H9 (cell line): ENCODE measurements around the gene YTHDC1. TPM values are rescaled to one million over a fixed set of nuclear protein-coding genes. Genes with fewer than 3 reads are reported as not detected.

ENCODE experiments used
- DNase-seq: peaks from one replicate; pipeline ENCODE4 v3.0.0-alpha.2; 2017
- H2AFZ ChIP-seq: one replicate; pipeline ENCODE4 v1.6.1; 2013; ENCODE audit warnings: mild to moderate bottlenecking, low read length, control low read depth, moderate library complexity
- H2AK5ac ChIP-seq: 2 replicates; pipeline ENCODE4 v1.6.1; 2013; ENCODE audit warnings: low read length, control low read depth, mixed read lengths; ENCODE audit not compliant: insufficient read length
- H2BK120ac ChIP-seq: one replicate; pipeline ENCODE4 v1.6.1; 2013; ENCODE audit warnings: low read depth, mild to moderate bottlenecking, low read length, control low read depth, inconsistent platforms; ENCODE audit not compliant: poor library complexity, severe bottlenecking
- H2BK12ac ChIP-seq: 2 replicates; pipeline ENCODE4 v1.6.1; 2013; ENCODE audit warnings: low read length, control low read depth, mixed read lengths, low read depth; ENCODE audit not compliant: insufficient read length
- H2BK15ac ChIP-seq: 2 replicates; pipeline ENCODE4 v1.6.1; 2013; ENCODE audit warnings: low read depth, low read length, control low read depth
- H2BK20ac ChIP-seq: one replicate; pipeline ENCODE4 v1.6.1; 2013; ENCODE audit warnings: low read depth, mild to moderate bottlenecking, low read length, control low read depth, inconsistent platforms; ENCODE audit not compliant: poor library complexity, severe bottlenecking
- H2BK5ac ChIP-seq: 2 replicates; pipeline ENCODE4 v1.6.1; 2013; ENCODE audit warnings: low read length, control low read depth, mixed read lengths; ENCODE audit not compliant: insufficient read length
- H3K14ac ChIP-seq: 2 replicates; pipeline ENCODE4 v1.6.1; 2013; ENCODE audit warnings: low read length, control low read depth; ENCODE audit not compliant: insufficient read depth
- H3K18ac ChIP-seq: 2 replicates; pipeline ENCODE4 v1.6.1; 2013; ENCODE audit warnings: low read depth, mild to moderate bottlenecking, mixed read lengths, low read length, control low read depth; ENCODE audit not compliant: insufficient read length
- H3K23ac ChIP-seq: 2 replicates; pipeline ENCODE4 v1.6.1; 2013; ENCODE audit warnings: low read length, control low read depth, mixed read lengths, low read depth; ENCODE audit not compliant: insufficient read length
- H3K23me2 ChIP-seq: 2 replicates; pipeline ENCODE4 v1.6.1; 2013; ENCODE audit warnings: low read depth, mild to moderate bottlenecking, mixed read lengths, low read length, control low read depth; ENCODE audit not compliant: insufficient read length, poor library complexity, severe bottlenecking
- H3K27ac ChIP-seq: 2 replicates; pipeline ENCODE4 v1.5.1; 2013; ENCODE audit warnings: low read length, control low read depth, mixed read lengths, low read depth; ENCODE audit not compliant: insufficient read length
- H3K27me3 ChIP-seq: 2 replicates; pipeline ENCODE4 v1.6.1; 2013; ENCODE audit warnings: low read length, control low read depth, inconsistent platforms; ENCODE audit not compliant: insufficient read depth
- H3K4ac ChIP-seq: 2 replicates; pipeline ENCODE4 v1.6.1; 2013; ENCODE audit warnings: low read depth, mild to moderate bottlenecking, control low read depth, inconsistent platforms, low read length, moderate library complexity
- H3K4me1 ChIP-seq: 2 replicates; pipeline ENCODE4 v1.6.1; 2013; ENCODE audit warnings: low read length, control low read depth, inconsistent platforms; ENCODE audit not compliant: insufficient read depth
- H3K4me2 ChIP-seq: 2 replicates; pipeline ENCODE4 v1.6.1; 2013; ENCODE audit warnings: low read length, control low read depth, mixed read lengths; ENCODE audit not compliant: insufficient read length, insufficient read depth
- H3K56ac ChIP-seq: 2 replicates; pipeline ENCODE4 v1.6.1; 2013; ENCODE audit warnings: low read depth, mild to moderate bottlenecking, mixed read lengths, low read length, control low read depth; ENCODE audit not compliant: insufficient read length
- H3K79me1 ChIP-seq: 2 replicates; pipeline ENCODE4 v1.6.1; 2013; ENCODE audit warnings: low read depth, mild to moderate bottlenecking, moderate library complexity, low read length, control low read depth, inconsistent platforms; ENCODE audit not compliant: insufficient read depth, poor library complexity, severe bottlenecking
- H3K79me2 ChIP-seq: 2 replicates; pipeline ENCODE4 v1.6.1; 2013; ENCODE audit warnings: low read length, control low read depth, inconsistent platforms; ENCODE audit not compliant: insufficient read depth
- H3K9ac ChIP-seq: 2 replicates; pipeline ENCODE4 v1.6.1; 2013; ENCODE audit warnings: low read length, control low read depth, mixed read lengths; ENCODE audit not compliant: insufficient read length; ENCODE audit errors: extremely low read depth
- H3K9me3 ChIP-seq: one replicate; pipeline ENCODE4 v1.6.1; 2013; ENCODE audit warnings: low read depth, low read length, inconsistent platforms; ENCODE audit not compliant: control insufficient read depth
- H3T11ph ChIP-seq: one replicate; pipeline ENCODE4 v1.6.1; 2013; ENCODE audit warnings: mild to moderate bottlenecking, low read length, control low read depth, inconsistent platforms
- H4K20me1 ChIP-seq: one replicate; pipeline ENCODE4 v1.6.1; 2013; ENCODE audit not compliant: control insufficient read depth, insufficient read length, insufficient read depth
- H4K5ac ChIP-seq: 2 replicates; pipeline ENCODE4 v1.6.1; 2013; ENCODE audit warnings: low read depth, mild to moderate bottlenecking, mixed read lengths, low read length, control low read depth; ENCODE audit not compliant: insufficient read length
- H4K8ac ChIP-seq: replicated peaks from 2 replicates; pipeline ENCODE4 v1.6.1; 2013; ENCODE audit warnings: low read length, control low read depth, mixed read lengths, low read depth; ENCODE audit not compliant: insufficient read length
- H4K91ac ChIP-seq: 2 replicates; pipeline ENCODE4 v1.6.1; 2013; ENCODE audit warnings: low read depth, mild to moderate bottlenecking, moderate library complexity, mixed read lengths, low read length, control low read depth; ENCODE audit not compliant: insufficient read length
- H3K27ac Mint-ChIP-seq, 3 experiments: 2 replicates in 2 of 3; 3 replicates in 1 of 3; pipeline ENCODE4 v1.8.0; 2020 to 2021; ENCODE audit warnings: mixed read lengths in 3 of 3, mild to moderate bottlenecking in 1 of 3, moderate library complexity in 1 of 3
- H3K27me3 Mint-ChIP-seq: 2 replicates; pipeline ENCODE4 v1.8.0; 2021; ENCODE audit warnings: low read depth, mild to moderate bottlenecking, moderate library complexity, mixed read lengths
- H3K36me3 Mint-ChIP-seq, 3 experiments: 2 replicates in 2 of 3; 3 replicates in 1 of 3; pipeline ENCODE4 v1.8.0; 2020 to 2021; ENCODE audit warnings: low read depth in 3 of 3, mixed read lengths in 3 of 3; ENCODE audit not compliant: insufficient read depth in 1 of 3
- H3K4me1 Mint-ChIP-seq, 2 experiments: 2 replicates each; pipeline ENCODE4 v1.8.0; 2020; ENCODE audit warnings: mixed read lengths in 2 of 2
- H3K4me3 Mint-ChIP-seq, 2 experiments: 2 replicates in 1 of 2; 3 replicates in 1 of 2; pipeline ENCODE4 v1.8.0; 2020 to 2021; ENCODE audit warnings: mild to moderate bottlenecking in 2 of 2, mixed read lengths in 2 of 2, moderate library complexity in 1 of 2
- H3K9me3 Mint-ChIP-seq, 2 experiments: 2 replicates in 1 of 2; 3 replicates in 1 of 2; pipeline ENCODE4 v1.8.0; 2020; ENCODE audit warnings: mild to moderate bottlenecking in 2 of 2, mixed read lengths in 2 of 2, moderate library complexity in 1 of 2
- WGBS: extraction: QIAGEN DNeasy Blood & Tissue Kit; methylation state at CpG from one replicate; pipeline ENCODE4 v1.1.7; 2013; ENCODE audit warnings: missing lambda C conversion rate, low lambda C conversion rate, mixed read lengths; ENCODE audit not compliant: insufficient read length; ENCODE audit errors: extremely low coverage; 5-methylcytosine and 5-hydroxymethylcytosine counted together
- long read RNA-seq: library from polyadenylated mRNA; unstranded; transcript quantifications from one replicate; pipeline ENCODE4 v2.0.0, GENCODE V29; 2020
- total RNA-seq: library from RNA; stranded (reverse); gene quantifications from 2 replicates; pipeline ENCODE4 v1.2.1, GENCODE V29; 2021
- TF ChIP-seq, protein P1 (sequence below): fragments of 200-600 bp; sonication (generic); conservative IDR thresholded peaks from 3 replicates; pipeline ENCODE4 v1.8.0; 2021; ENCODE audit warnings: antibody characterized with exemption, mild to moderate bottlenecking

The YTHDC1 gene
- 155 and 158 TPM in 2 replicates for total RNA-seq
- long read RNA-seq, full-length matches to known transcripts, result 1 of 31 reads
- long read RNA-seq, partial matches to known transcripts, result 25 of 31 reads
- long read RNA-seq, other reads (novel, unspliced or antisense), result 5 of 31 reads

DNA sequence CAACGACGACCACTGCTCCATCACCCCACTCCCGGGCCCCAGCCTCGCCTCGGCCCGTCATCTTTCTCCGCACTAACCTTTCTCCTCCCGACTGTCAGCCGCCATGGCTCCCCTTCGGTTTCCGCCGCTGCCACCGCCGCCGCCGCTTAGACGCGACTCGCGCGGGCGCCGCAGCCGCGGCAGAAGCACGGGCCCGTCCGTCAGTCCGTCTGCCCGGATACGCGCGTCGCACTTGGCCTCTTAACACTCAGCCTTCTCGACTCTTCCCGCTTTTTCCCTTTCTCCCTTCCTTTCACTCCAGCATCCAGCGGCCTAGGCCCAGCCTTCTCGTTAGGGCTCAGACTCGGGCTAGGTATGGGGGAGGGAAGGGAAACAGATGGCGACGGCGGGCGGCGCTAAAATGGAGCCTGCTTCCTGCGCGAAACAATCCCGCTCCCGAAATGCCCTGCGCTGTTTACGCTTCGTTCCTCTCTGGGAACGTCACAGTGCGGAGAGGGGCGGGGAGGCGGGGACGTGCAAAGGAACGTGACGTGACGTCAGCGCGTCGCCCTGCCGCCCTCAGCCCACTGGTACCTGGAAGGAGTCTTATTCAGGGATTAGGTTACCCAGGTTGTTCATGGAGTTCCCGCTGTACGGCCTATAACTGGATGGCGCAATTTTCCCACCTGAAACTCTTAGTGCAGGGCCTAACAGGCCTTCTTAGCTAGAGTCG, at the start of gene YTHDC1:
TSS of gene YTHDC1 (minus strand) at position 442 of the 712 bp plus-strand sequence. CDS start at position 105, 337 bp downstream.
- TF ChIP-seq, protein P1, sequence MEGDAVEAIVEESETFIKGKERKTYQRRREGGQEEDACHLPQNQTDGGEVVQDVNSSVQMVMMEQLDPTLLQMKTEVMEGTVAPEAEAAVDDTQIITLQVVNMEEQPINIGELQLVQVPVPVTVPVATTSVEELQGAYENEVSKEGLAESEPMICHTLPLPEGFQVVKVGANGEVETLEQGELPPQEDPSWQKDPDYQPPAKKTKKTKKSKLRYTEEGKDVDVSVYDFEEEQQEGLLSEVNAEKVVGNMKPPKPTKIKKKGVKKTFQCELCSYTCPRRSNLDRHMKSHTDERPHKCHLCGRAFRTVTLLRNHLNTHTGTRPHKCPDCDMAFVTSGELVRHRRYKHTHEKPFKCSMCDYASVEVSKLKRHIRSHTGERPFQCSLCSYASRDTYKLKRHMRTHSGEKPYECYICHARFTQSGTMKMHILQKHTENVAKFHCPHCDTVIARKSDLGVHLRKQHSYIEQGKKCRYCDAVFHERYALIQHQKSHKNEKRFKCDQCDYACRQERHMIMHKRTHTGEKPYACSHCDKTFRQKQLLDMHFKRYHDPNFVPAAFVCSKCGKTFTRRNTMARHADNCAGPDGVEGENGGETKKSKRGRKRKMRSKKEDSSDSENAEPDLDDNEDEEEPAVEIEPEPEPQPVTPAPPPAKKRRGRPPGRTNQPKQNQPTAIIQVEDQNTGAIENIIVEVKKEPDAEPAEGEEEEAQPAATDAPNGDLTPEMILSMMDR, result no peak
- peak; percentile 96 for DNase-seq
- Histone ChIP-seq H4K20me1 (no peaks in the 10 kb centered on the region), H2AFZ (no peak within 1 kb of the TSS), H3K23me2 (peaks cover 3% of the 10 kb centered on the region), H4K91ac (peak within 1 kb of the TSS; percentile 50), H2BK12ac (peak within 1 kb of the TSS; percentile 22), H2BK15ac (no peak within 1 kb of the TSS), H3K23ac (no peak within 1 kb of the TSS), H3T11ph (no peak within 1 kb of the TSS), H3K27me3 (no peaks in the 10 kb centered on the region), H3K4me2 (peak within 1 kb of the TSS; percentile 81), H3K18ac (peak within 1 kb of the TSS; percentile 98), H3K4ac (no peak within 1 kb of the TSS; the same call in 1 of the 2 replicates), H2AK5ac (no peak within 1 kb of the TSS), H3K27ac (peak within 1 kb of the TSS; percentile 82), H4K8ac (no peak within 1 kb of the TSS), H4K5ac (peak within 1 kb of the TSS; percentile 33), H3K79me1 (no peaks in the 10 kb centered on the region), H3K79me2 (peaks cover 40% of the 10 kb centered on the region), H3K56ac (peak within 1 kb of the TSS; percentile 55), H3K9me3 (no peaks in the 10 kb centered on the region), H2BK120ac (no peak within 1 kb of the TSS), H3K14ac (peak within 1 kb of the TSS; percentile 98), H2BK20ac (no peak within 1 kb of the TSS), H3K4me1 (no peaks in the 10 kb centered on the region; the same call in 1 of the 2 replicates), H3K9ac (peak within 1 kb of the TSS; percentile 93), H2BK5ac (peak within 1 kb of the TSS; percentile 83)
- no CpG with 5 or more reads among the region's 67 CpGs for WGBS
- H3K4me1 Mint-ChIP-seq, result peaks cover 28 to 34% of the 10 kb centered on the region in 2 experiments
- no peaks in the 10 kb centered on the region for H3K9me3 Mint-ChIP-seq
- H3K27ac Mint-ChIP-seq, result peak within 1 kb of the TSS; percentile 99 to 100 (median 99)
- peak within 1 kb of the TSS; percentile 93 to 97 for H3K4me3 Mint-ChIP-seq
- H3K36me3 Mint-ChIP-seq, result peaks cover 10 to 18% (median 11%) of the 10 kb centered on the region in 3 experiments
- H3K27me3 Mint-ChIP-seq, result no peaks in the 10 kb centered on the region
